GM15510 (cell line): Measurements from ENCODE around the gene GINS1.

ENCODE experiments used
- POLR2A ChIP-seq: IDR thresholded peaks from 3 replicates; pipeline ENCODE4 v1.6.1; 2011; ENCODE audit warnings: borderline replicate concordance; ENCODE audit not compliant: insufficient read length; ENCODE audit errors: extremely low read depth

The GINS1 gene

DNA sequence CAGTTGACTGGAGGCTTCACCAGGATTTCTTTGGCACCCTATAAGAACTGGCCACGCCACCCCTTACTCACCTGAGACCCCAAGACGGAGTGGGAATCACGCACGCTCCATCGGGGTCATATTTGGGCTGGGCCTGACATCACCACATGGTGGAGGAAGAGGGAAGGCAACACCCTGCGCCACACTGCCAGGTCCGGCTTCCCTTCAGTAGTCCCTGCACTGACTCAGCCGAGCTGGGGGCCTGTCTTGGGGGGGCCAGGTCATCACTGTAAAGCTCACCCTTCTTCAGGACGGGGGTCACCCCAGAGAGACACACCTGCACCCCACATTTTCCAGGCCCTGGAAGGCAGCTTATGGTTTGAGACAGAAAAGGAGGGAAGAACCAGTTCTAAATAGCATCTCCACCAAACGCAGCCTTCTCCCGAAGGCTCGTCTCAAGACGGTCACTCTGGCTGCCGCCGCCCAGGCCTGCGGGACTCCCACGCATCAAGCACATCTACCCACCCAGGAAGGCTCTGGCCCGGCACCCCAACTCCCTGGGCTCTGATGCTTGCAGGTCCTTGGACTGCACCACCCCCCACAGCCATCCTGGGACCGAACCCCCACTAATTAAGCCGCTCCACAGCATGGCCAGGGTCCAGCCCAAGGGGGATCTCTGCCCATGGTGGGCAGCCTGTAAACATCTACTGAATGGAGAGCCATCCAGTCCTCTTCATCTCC is 51.8 kb downstream of the GINS1 start:
- TF ChIP-seq POLR2A = no peak

DNA sequence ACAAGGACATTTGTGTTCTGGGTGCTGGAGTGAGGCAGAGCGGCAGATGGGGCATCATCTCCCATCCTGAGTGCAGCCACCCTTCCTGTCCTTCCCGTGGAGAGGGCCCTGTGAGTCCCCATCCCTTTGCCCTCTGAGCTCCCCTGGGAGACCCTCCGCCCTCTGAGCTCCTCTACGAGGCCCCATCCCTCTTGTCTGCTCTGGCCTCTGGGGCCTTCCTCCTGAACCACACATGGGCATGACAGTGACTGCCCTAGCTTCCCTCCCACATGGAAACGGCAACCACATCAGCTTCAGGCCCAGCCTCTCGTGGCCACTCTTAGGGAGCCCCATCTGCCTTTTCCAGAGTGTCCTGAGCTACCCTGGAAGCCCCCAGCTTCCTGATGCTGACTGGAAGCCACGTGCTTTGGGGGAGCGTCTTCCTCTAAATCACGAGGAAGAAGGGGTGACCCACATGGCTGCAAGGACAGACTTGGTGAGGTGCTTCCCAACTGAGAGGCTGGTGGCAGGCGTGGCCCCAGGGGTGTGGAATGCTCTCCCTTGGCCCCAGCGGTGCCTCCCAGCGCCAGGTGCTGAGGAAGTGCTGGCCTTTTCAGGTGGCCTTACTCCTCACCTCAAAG is 52.6 kb downstream of the GINS1 start:
- TF ChIP-seq POLR2A = no peak

GRCh38 chr20:25460566-25461280 is 53.2 kb downstream of the GINS1 start:
- TF ChIP-seq POLR2A = no peak

- TF ChIP-seq POLR2A = no peak
These were observed 53.8 kb downstream of the GINS1 start for GRCh38 chr20:25461281-25461650.

- TF ChIP-seq POLR2A = no peak
These were observed 54.5 kb downstream of the GINS1 start for GRCh38 chr20:25461786-25462545.

DNA sequence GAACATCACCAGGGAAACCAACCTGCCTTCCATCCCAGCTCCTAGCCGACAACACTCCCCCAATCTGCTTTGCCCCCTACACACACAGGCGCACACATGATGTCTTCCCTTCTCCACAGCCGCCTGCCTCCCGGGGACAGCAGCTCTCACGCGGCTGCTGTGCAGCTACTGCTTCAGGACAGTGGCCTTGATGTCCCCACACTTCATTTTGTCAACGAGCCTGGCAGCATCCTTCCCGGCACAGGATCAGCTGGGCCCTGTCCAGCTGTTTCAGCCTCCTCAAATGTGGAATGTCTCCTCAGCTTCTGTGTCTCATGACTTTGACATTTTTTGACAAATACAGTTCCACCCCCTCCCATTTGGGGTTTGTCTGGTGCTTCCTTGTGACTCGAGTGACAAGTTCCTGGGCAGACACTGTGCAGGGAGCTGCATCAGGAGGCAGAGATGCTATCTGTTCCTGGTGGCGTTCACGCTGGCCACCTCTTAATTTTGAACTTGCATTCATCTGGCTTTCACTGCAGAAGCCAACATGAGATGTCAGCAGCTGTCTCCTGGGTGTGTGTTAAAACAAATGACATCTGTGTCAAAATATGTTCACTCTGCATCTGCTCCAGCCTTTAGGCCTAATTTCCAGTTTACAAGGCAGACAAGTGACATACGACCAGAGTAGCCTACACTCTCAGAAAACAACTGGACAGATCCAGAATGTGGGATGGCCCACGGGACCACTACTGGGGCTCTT is 57.2 kb downstream of the GINS1 start:
- no peak for TF ChIP-seq POLR2A

DNA sequence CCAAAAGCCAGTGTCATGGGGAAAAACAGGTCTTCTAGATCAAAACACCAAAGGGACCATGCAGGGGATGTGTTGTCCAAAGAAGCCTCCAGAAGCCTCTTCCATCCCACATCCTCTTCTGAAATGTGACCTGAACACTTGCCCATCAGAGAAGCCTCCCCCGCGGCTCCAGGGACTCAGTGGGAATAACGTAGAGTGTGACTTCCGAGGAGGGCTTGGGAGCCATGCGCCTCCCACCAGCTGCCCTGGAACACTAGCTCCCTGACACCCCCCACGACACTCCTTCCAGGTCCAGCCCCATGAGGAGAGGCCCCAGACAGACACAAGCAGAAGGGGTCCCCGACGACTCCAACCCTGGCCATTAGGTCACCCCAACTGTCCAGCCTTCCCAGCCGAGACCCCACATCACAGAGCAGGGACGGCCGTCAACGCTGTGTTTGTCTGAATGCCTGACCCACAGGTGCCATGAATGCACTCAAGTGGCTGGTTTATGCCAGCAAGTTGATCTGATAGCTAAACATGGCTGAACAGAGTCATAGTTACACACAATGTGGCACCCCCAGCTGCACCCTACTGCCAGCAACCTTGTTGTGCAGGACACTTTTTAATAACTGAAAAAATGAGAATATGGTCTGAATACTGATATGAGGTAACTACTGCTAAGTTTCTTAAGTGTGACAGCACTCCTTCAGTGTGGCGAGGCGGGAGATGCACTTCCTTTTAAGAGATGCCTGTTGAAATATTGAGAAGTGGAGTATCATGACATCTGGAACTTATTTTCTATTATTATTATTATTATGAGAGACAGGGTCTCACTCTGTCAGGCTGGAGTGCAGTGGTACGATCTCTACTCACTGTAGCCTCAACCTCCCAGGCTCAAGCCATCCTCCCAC is 58.0 kb downstream of the GINS1 start:
- TF ChIP-seq POLR2A = no peak

GRCh38 chr20:25466846-25467245 is 59.4 kb downstream of the GINS1 start:
- TF ChIP-seq POLR2A = no peak

GRCh38 chr20:25467441-25467840 is 60.0 kb downstream of the GINS1 start:
- no peak for TF ChIP-seq POLR2A

- no peak for TF ChIP-seq POLR2A
These were observed 60.9 kb downstream of the GINS1 start for GRCh38 chr20:25468126-25469075.

GRCh38 chr20:25469558-25469957 is 62.1 kb downstream of the GINS1 start:
- no peak for TF ChIP-seq POLR2A

DNA sequence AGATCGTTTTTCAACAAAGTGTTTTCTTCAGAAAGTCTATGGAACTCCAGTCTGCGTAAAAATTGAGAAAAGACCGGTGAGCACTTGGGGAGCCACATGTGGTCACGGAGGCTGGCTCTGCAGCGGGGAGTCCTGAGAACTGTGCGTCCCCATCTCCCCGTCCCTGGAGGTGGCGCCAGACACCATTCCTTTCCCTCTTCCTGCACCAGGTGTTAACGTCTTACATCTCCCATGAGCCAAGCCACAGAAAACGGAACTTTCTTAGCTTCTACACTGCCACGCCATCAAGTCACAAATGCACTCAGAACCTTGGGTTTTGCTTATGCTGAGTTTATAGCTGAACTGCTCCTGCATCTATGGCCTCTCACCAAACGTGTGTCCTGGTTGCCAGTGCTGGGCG is 62.6 kb downstream of the GINS1 start:
- TF ChIP-seq POLR2A = no peak

DNA sequence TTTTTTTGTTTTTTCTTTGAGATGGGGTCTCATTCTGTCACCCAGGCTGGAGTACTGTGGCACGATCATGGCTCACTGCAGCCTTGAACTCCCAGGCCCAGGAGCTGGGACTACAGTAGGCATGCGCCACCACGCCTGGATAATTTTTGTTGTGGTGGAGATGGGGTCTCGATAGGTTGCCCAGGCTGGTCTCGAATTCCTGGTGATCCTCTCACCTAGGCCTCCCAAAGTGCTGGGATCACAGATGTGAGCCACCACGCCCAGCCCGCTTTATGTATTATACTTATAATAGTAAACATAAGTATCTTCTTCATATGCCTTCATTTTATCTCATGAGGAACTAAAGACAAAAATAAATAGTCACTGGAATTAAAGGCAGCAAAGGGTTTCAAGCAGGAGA is 63.5 kb downstream of the GINS1 start:
- TF ChIP-seq POLR2A = no peak
